NK-92 (cell line): Measurements from ENCODE around the gene NR0B2.

ENCODE experiments used
- DNase-seq: peaks from one replicate; lab custom pipeline; 2025; ENCODE audit not compliant: unreplicated experiment; lab: John Stamatoyannopoulos, UW

The NR0B2 gene

DNA sequence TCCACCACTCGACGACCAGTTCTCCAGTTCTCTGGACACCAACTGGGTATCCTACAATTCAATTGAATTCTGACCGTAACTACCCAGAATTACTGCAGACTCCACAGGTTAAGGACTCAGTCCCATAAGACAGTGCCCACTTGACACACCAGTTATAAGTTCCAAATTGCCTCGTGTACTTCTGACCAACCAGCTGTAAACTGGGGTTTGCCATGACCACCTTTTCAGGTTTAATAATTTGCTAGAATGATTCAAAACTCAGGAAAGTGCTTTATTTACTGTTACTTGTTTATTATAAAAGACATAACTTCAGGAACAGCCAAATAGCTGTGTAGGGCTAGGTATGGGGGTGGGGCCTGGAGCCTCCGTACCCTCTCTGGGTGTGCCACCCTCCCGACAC, 23.0 kb upstream of the NR0B2 start:
- no peak for DNase-seq

- no peak for DNase-seq
Measured at GRCh38 chr1:26932531-26932930, 18.8 kb upstream of the NR0B2 start.

DNA sequence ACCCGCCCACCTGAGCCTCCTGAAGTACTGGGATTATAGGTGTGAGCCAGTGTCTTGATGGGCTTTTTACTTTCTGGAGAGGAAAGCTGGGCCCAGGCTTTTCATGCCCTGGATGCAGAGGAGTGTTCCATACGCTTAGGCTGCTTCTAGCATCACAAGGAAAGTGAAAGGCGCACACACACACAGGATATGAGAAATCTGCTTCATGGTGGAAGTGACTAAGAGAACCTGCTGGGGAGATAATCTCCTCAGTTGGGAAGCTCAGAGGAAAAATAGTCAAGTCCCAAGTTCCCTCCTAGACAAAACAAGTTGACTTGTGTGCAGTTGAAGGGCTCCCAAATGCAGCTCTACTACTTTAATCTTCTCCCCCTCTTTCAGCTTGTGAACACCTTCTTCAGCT, 9.9 kb upstream of the NR0B2 start:
- DNase-seq: no peak

DNA sequence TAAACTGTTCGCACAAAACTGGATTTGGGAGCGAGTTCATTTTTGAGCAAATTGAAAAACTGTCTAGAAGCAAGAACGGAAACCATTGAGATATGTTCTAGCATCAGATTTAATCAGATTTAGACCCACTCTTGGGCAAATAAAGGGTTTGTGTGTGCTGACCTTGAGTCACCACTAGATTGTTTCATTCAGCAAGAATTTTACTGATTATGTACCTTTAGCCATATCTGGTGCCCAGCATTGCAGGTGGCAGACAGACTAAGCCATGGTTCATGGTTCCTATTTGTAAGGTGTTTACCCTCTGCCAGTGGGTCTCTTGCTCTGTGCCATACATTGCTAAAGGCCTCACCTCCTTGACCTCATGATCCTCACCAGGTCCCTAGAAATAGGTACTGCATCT, 9.1 kb upstream of the NR0B2 start:
- DNase-seq: no peak

DNA sequence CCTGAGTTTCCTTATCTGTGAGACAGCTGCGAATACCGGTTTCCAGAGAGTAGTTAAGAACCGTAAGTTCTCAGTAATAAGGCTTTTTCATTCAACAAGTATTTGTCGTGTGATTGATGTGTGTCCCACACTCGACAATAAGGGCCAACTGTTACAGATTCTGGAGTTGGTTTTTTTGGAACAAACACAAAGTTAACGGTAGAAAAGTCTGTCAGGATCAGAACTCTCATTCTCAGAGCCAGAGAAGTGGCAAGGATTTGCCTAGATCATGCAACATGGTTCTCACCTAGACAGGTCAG, 8.6 kb upstream of the NR0B2 start:
- DNase-seq: no peak

DNA sequence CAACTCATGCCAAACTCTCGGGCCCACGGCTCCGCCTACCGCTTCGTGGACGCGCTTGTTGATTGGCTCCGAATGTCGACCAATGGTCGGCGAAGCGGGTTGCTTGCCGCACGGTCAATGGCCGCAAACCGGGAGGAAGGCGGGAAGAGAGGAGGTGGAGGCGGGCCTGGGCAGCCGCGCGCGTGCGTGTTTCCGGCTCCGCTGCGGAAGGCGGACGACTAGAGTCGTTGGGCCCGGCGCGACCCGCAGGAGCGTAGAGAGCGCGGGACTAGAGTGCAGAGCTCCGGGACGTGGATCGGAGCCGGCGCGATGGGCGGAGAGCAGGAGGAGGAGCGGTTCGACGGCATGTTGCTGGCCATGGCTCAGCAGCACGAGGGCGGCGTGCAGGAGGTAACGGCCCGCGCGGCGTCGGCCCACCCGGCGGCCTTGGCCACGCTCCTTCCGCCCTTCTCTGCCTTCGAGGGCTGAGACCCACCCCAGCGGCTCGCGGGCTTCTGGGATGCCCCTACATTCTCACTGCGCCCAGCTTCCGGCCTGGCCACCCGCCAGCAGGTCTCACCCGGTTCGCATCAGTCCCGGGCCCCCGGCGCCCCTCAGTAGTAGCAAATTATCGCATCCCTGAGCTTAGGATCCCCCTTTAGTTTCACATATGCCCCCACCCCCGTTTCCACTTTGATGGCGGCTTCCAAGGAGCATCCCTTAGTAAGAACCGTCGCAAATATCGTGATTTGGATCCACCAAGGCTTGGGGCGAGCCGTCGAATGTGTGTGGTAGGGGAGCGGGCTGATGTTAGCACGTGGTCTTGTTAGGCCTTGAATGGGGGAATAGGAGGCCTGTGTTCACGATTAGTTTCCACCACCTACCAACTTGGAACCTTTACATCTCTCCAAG, 8.0 kb upstream of the NR0B2 start, which contains the start of gene NUDC:
TSS of gene NUDC (plus strand) at position 204 of the 891 bp plus-strand sequence. CDS start at position 310, 106 bp downstream.
- DNase-seq: peak; percentile 77

GRCh38 chr1:26921126-26921539, 7.4 kb upstream of the NR0B2 start:
- no peak for DNase-seq

- no peak for DNase-seq
Measured at GRCh38 chr1:26915204-26915842, 1.5 kb upstream of the NR0B2 start.

DNA sequence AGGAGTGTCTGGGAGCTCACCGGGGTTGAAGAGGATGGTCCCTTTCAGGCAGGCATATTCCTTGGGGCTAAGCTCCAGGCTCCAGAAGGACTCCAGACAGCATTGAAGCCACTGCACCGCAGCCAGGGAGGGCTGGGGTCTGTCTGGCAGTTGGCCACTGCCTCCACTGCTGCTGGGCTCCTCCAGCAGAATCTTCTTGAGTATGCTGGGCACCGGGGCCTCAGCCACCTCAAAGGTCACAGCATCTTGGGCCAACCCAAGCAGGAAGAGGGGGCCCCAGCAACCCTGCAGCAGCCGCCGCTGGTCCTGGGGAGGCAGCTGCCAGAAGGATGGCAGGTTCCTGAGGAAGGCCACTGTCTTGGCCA, 404 bp downstream of the NR0B2 start:
- no peak for DNase-seq

- DNase-seq: no peak
Measured at GRCh38 chr1:26912147-26912490, 1.7 kb downstream of the NR0B2 start.

GRCh38 chr1:26911399-26912146, 2.2 kb downstream of the NR0B2 start:
- no peak for DNase-seq

GRCh38 chr1:26910343-26911160, 3.2 kb downstream of the NR0B2 start:
- no peak for DNase-seq

DNA sequence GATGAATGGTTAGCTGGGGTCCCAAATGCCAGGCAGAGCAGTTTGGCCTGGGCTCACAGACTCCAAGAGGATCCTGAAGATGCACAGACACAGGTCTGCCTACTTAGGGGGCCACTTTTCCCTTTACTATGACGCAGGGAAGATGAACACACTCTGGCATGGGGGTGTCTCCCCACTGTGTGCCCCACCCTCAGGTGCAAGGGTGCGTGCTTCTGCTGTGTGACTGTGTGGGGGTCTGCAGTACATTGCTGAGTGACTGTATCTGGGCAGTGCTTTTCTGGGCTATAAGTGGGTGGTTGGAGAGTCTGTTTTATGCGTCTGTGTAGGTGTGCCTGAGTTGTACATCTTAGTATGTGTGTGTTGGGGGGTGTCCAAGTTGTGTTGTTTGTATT, 3.8 kb downstream of the NR0B2 start:
- no peak for DNase-seq

DNA sequence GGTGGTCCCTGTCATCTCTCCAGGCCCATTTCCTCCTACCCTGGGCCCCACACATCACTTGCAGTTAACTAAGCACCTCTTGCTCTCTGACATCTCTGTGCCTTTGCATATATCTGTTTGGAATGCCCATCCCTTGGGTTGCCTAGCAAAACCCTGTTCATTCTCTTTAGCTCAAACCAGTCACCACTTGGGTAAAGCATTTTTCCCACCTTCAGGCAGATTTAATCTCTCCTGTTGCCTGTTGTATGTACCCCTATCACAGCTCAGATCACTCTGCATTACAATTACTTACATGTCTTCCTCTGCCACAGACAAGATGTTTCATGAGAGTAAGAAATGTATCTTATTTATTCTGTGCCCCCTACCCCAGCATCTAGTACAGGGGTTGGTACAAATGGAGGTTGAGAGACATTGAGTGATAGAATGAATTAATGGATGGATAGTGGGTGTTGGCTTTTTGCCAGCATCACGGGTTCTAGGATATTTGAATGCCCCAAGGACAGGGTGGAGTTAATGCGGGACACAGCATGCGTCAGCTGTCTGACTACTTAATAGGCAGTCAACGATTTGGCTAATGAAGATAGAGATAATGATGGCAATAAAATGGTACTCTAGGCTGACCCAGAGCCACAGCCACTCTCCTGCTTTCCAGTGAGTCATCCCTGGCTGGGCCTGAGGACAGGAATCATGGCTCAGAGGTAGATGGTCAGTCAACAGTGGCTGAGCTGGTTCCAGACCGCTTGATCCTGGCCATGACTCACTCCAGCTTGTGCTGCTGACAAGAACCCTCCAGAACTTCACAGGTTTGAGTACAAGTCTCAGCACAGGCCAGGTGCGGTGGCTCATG, 6.5 kb downstream of the NR0B2 start:
- DNase-seq: no peak

DNA sequence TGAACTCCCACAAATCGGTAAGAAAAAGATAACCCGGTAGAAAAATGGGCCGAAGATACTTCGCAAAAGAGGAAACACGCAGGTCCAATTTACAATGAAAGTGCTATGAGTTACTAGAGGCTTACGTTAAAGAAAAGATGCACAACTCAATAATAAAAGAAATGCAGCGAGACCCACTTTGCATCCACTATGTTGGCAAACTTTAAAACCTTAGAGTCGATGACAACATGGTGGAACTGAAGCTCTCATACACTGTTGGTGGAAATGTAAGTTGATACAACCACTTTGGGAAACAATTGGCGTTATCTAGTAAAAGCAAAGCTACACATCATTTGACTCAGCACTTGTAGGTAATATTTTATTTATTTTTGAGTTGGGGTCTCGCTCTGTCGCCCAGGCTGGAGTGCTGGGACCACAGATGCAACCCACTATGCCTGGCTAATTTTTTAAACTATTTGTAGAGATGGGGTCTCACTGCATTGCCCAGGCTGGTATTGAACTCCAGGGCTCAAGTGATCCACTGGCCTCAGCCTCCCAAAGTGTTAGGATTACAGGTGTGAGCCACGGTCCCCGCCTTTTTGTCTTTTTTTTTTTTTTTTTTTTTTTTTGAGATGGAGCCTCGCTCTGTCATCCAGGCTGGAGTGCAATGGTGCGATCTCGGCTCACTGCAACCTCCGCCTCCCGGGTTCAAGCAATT, 12.8 kb downstream of the NR0B2 start:
- DNase-seq: no peak

DNA sequence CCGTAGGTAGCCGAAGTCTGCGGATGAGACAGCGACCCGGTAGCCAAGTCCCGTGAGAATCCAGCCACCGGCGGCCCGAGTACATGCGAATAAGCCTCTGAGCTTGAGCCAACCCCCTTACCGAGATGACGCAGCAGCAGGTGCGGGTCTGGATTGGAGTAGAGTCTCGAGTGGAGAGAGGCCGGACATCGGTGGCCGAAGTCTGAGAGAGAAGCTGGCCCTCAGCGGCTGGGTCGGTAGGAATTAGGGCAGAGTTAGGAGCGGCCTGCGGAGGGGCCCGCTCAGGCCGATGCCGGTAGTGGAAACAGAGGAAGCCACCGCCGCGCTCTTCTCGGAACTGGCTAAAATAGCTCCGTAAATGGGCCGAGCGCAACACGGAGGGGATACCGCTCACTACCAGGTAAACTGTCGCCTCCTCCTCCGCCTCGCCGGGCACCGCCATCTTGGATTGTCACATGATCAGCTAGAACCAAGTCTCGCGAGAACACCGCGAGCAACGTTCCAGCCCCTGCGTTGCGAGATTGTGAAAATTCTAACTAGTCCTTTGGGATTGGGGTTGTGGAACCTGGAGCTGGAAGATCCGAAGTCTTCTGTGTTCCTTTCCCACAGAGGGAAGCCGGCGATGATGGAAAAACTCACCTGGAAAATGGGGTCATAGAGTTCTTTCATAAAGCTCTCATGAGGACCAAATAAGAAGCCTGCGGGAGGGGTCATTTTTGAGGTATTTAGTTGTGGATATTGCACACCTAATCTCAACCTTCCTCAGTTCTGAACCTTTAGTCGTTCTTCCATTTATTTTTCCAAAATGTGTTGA, 13.6 kb downstream of the NR0B2 start, which contains the start of gene GPATCH3:
TSS of gene GPATCH3 (minus strand) at position 467 of the 814 bp plus-strand sequence. CDS start at position 442, 25 bp downstream.
- no peak for DNase-seq

GRCh38 chr1:26897351-26897750, 16.4 kb downstream of the NR0B2 start:
- no peak for DNase-seq

- DNase-seq: no peak
Measured at GRCh38 chr1:26894263-26894662, 19.5 kb downstream of the NR0B2 start.

DNA sequence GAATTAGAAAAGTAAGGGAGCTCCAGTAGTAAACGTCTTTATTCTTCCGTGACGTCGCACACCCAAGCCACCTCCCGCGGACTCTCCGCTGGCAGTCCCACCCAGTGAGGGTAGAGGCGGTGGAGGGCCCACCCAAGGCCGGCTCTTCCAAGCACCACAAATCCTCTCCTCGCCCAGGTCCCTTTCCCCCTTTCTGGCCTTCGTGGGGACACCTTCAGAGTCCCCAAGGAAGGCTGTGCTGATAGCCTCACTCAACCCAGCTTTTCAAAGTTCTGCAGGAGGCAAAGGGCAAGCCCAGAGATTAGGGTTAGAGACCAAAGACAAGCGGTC, 23.3 kb downstream of the NR0B2 start:
- no peak for DNase-seq
